HCT116 (cell line): ENCODE data around the gene OGDHL. TPM values are rescaled to one million over a fixed set of nuclear protein-coding genes. Genes with fewer than 3 reads are reported as not detected.

Experiments
- ATAC-seq: fragments of 200-7000 bp; cut with Tn5 transposase; 2 replicates; pipeline ENCODE4 v1.9.1; 2020; ENCODE audit warnings: mild to moderate bottlenecking, moderate library complexity
- BruUV-seq: library from RNA; stranded (reverse); fragments of 400-500 nt; replicated peaks from 2 replicates; lab custom pipeline; 2021; lab: Mats Ljungman, UMichigan
- CTCF ChIA-PET: fragments of 300-600 bp; sonication (Branson Sonifier 250); formaldehyde crosslinking; loops from one replicate; lab custom pipeline; 2021; ENCODE audit warnings: antibody characterized with exemption; lab: Charles Lee
- POLR2A ChIA-PET: fragments of 300-600, 350-600 bp; sonication (Branson Sonifier 250); formaldehyde crosslinking; loops from one replicate; lab custom pipeline; 2021; ENCODE audit warnings: antibody characterized with exemption; lab: Charles Lee
- RAD21 ChIA-PET, 2 experiments: fragments of 300-600 bp; sonication (Branson Sonifier 250); formaldehyde crosslinking; loops; one replicate each; lab custom pipeline; 2023; ENCODE audit warnings: low total read pairs in 2 of 2; ENCODE audit not compliant: uncharacterized antibody in 2 of 2, unreplicated experiment in 2 of 2, low non-redundant PET in 1 of 2; lab: Charles Lee
- DNase-seq: peaks from one replicate; pipeline ENCODE4 v3.0.0-alpha.2; 2010; ENCODE audit warnings: low read depth, low spot score
- H2AFZ ChIP-seq: fragments of 200-600 bp; shearing (Covaris generic), sonication (generic); 2 replicates; pipeline ENCODE4 v1.6.1; 2017; ENCODE audit warnings: low read depth, mixed run types, mixed read lengths, antibody characterized with exemption, low read length; ENCODE audit not compliant: poor library complexity, severe bottlenecking
- H3K27ac ChIP-seq: 2 replicates; pipeline ENCODE4 v1.5.1; 2012; ENCODE audit warnings: low read depth, low read length
- H3K27me3 ChIP-seq: fragments of 200-600 bp; sonication (generic); 2 replicates; pipeline ENCODE4 v1.6.1; 2016; ENCODE audit warnings: mixed run types, low read length, mixed read lengths; ENCODE audit not compliant: insufficient read depth
- H3K36me3 ChIP-seq, 2 experiments: fragments of 200-500 bp in 1 of 2; fragments of 200-600 bp in 1 of 2; sonication (Bioruptor generic) in 1 of 2; sonication (generic) in 1 of 2; 2 replicates each; pipeline versions ENCODE4 v1.5.1 to v1.6.1; 2014 to 2016; ENCODE audit warnings: low read length in 2 of 2, inconsistent platforms in 1 of 2, mixed read lengths in 1 of 2, mixed run types in 1 of 2; ENCODE audit not compliant: insufficient read depth in 2 of 2, control insufficient read depth in 1 of 2
- H3K4me1 ChIP-seq, 2 experiments: fragments of 200-600 bp in 1 of 2; sonication (generic) in 1 of 2; 2 replicates each; pipeline versions ENCODE4 v1.5.1 to v1.6.1; 2012 to 2017; ENCODE audit warnings: low read length in 2 of 2, inconsistent platforms in 1 of 2, mild to moderate bottlenecking in 1 of 2, mixed read lengths in 1 of 2, mixed run types in 1 of 2, moderate library complexity in 1 of 2; ENCODE audit not compliant: insufficient read depth in 2 of 2, control insufficient read depth in 1 of 2
- H3K4me2 ChIP-seq: fragments of 200-600 bp; sonication (generic); 2 replicates; pipeline ENCODE4 v1.6.1; 2017; ENCODE audit warnings: mixed run types, low read length, mixed read lengths
- H3K4me3 ChIP-seq, 2 experiments: fragments of 200-600 bp in 1 of 2; sonication (generic) in 1 of 2; replicated peaks in 1 of 2; 2 replicates each; pipeline ENCODE4 v1.5.1; 2011 to 2016; ENCODE audit warnings: low read length in 2 of 2, control low read depth in 1 of 2, low read depth in 1 of 2, mild to moderate bottlenecking in 1 of 2, mixed read lengths in 1 of 2, mixed run types in 1 of 2
- H3K79me2 ChIP-seq: fragments of 200-600 bp; sonication (generic); 2 replicates; pipeline ENCODE4 v1.6.1; 2017; ENCODE audit warnings: mild to moderate bottlenecking, mixed run types, low read length, moderate library complexity, mixed read lengths; ENCODE audit not compliant: insufficient read depth
- H3K9ac ChIP-seq: fragments of 200-600 bp; sonication (generic); 2 replicates; pipeline ENCODE4 v1.6.1; 2016; ENCODE audit warnings: low read length, mixed read lengths
- H3K9me2 ChIP-seq: fragments of 200-600 bp; sonication (generic), shearing (Covaris generic); 2 replicates; pipeline ENCODE4 v1.6.1; 2017; ENCODE audit warnings: mixed run types, mild to moderate bottlenecking, moderate library complexity; ENCODE audit not compliant: insufficient read depth
- H3K9me3 ChIP-seq, 2 experiments: fragments of 200-500 bp in 1 of 2; fragments of 200-600 bp in 1 of 2; sonication (Bioruptor generic) in 1 of 2; sonication (generic) in 1 of 2; 2 replicates each; pipeline ENCODE4 v1.6.1; 2014 to 2017; ENCODE audit warnings: low read length in 2 of 2, mixed read lengths in 2 of 2, inconsistent platforms in 1 of 2, low read depth in 1 of 2, mild to moderate bottlenecking in 1 of 2, mixed run types in 1 of 2, moderate library complexity in 1 of 2; ENCODE audit not compliant: control insufficient read depth in 1 of 2, insufficient read depth in 1 of 2
- H4K20me1 ChIP-seq: fragments of 200-600 bp; sonication (generic), shearing (Covaris generic); 2 replicates; pipeline ENCODE4 v1.6.1; 2017; ENCODE audit warnings: mixed run types, mild to moderate bottlenecking, moderate library complexity; ENCODE audit not compliant: insufficient read depth
- ATF3 ChIP-seq: IDR thresholded peaks from 2 replicates; pipeline ENCODE4 v1.6.1; 2012
- ELF1 ChIP-seq: IDR thresholded peaks from 2 replicates; pipeline ENCODE4 v1.6.1; 2012; ENCODE audit warnings: low read depth, borderline replicate concordance
- EZH2 ChIP-seq: fragments of 200-600 bp; sonication (generic); IDR thresholded peaks from 2 replicates; pipeline ENCODE4 v1.6.1; 2017; ENCODE audit warnings: antibody characterized with exemption, mixed run types
- EZH2phosphoT487 ChIP-seq: fragments of 200-600 bp; IDR thresholded peaks from 2 replicates; pipeline ENCODE4 v1.6.1; 2018; ENCODE audit warnings: antibody characterized with exemption, borderline replicate concordance
- FOSL1 ChIP-seq: IDR thresholded peaks from 2 replicates; pipeline ENCODE4 v1.6.1; 2012; ENCODE audit warnings: low read depth
- MAX ChIP-seq: IDR thresholded peaks from 2 replicates; pipeline ENCODE4 v1.6.1; 2012
- RAD21 ChIP-seq: IDR thresholded peaks from 2 replicates; pipeline ENCODE4 v1.6.1; 2012; ENCODE audit warnings: low read depth, mild to moderate bottlenecking
- REST ChIP-seq: IDR thresholded peaks from 2 replicates; pipeline ENCODE4 v1.6.1; 2012; ENCODE audit warnings: low read depth
- SIN3A ChIP-seq: IDR thresholded peaks from 2 replicates; pipeline ENCODE4 v1.6.1; 2012; ENCODE audit warnings: low read depth
- SP1 ChIP-seq: IDR thresholded peaks from 2 replicates; pipeline ENCODE4 v1.6.1; 2012; ENCODE audit warnings: low read depth
- SRF ChIP-seq: IDR thresholded peaks from 2 replicates; pipeline ENCODE4 v1.6.1; 2012; ENCODE audit warnings: low read depth
- TCF7L2 ChIP-seq: IDR thresholded peaks from 2 replicates; pipeline ENCODE4 v1.7.0; 2011; ENCODE audit warnings: borderline replicate concordance, inconsistent platforms; ENCODE audit not compliant: insufficient read depth, insufficient read length; ENCODE audit errors: extremely low read depth
- YY1 ChIP-seq: IDR thresholded peaks from 2 replicates; pipeline ENCODE4 v1.6.1; 2011; ENCODE audit warnings: low read length, low read depth, moderate library complexity, mild to moderate bottlenecking; ENCODE audit not compliant: insufficient replicate concordance; ENCODE audit errors: extremely low read depth
- ZNF274 ChIP-seq: fragments of 200-500 bp; sonication (Bioruptor generic); IDR thresholded peaks from 2 replicates; pipeline ENCODE4 v1.6.1; 2014; ENCODE audit warnings: mild to moderate bottlenecking, low read depth, low read length, inconsistent platforms
- intact Hi-C: fragments of 100-400 bp; cut with micrococcal nuclease; formaldehyde crosslinking; loops from 2 replicates; pipeline ENCODE4 v1.10.0; 2022
- total RNA-seq: library from RNA; stranded (reverse); gene quantifications from one replicate; pipeline ENCODE4 v1.2.1, GENCODE V29; 2021; ENCODE audit not compliant: unreplicated experiment
- TF ChIP-seq, protein P1 (sequence below), 3 experiments: fragments of 200-600 bp in 1 of 3; sonication (generic) in 1 of 3; IDR thresholded peaks in 2 of 3; conservative IDR thresholded peaks in 1 of 3; 2 replicates each; pipeline ENCODE4 v1.5.1; 2012 to 2017; ENCODE audit warnings: low read depth in 2 of 3, low read length in 2 of 3, antibody characterized with exemption in 1 of 3, borderline replicate concordance in 1 of 3, control low read depth in 1 of 3, mild to moderate bottlenecking in 1 of 3, mixed read lengths in 1 of 3, mixed run types in 1 of 3, moderate library complexity in 1 of 3; ENCODE audit not compliant: insufficient read depth in 1 of 3

Gene OGDHL
- total RNA-seq, 1 experiment from 2014 or later = 16.3 TPM

DNA sequence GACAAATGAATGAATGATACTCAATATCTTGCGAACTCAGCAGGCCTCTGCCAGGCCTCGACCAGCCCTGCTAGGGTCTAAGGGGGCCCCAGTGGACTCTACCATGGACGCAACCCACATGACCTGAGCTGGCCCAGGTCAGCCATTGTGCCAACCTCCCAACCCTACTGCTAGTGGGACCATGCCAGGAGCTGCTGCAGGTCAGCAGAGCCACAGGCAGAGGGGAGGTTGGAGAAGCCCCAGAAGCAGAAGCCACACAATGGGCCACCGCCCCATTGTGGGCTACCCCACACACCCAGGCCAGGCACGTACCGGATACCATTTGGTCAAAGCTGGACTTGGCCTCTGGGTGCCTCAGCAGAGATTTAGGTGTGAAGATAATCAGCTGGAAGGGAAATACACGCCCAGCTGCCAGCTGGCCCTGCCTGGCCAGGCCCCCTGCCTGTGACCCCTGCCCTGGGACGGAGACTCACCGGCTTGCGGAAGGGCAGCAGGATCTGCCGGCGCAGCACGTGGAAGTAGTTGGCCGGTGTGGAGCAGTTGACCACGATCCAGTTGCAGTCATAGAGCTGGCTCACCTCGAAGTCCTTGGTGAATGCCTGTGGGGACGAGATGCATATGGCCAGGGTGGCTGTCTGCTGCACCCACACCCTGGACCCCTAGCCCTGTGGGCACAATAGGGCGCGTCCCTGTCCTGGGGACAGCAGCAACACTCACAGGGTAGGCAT, 24.5 kb downstream of the OGDHL start:
- RAD21 ChIA-PET = no interaction called here
- BruUV-seq = no TSS peak
- H2AFZ ChIP-seq = no peak overlapping the region
- POLR2A ChIA-PET = no interaction called here
- DNase-seq (no peak), ATAC-seq (no peak)
- H4K20me1 ChIP-seq = no peaks in the 10 kb centered on the region
- intact Hi-C loops = no loop called here
- no peak overlapping the region for H3K9ac ChIP-seq
- H3K4me2 ChIP-seq = no peak overlapping the region
- CTCF ChIA-PET = no interaction called here
- H3K9me3 ChIP-seq = no peaks in the 10 kb centered on the region
- H3K36me3 ChIP-seq = no peaks in the 10 kb centered on the region; a peak in 1 of 4 replicates
- H3K27me3 ChIP-seq = no peaks in the 10 kb centered on the region
- H3K9me2 ChIP-seq = no peaks in the 10 kb centered on the region
- no peaks in the 10 kb centered on the region for H3K79me2 ChIP-seq
- H3K27ac ChIP-seq = no peak overlapping the region
- TF ChIP-seq TCF7L2 (no peak), FOSL1 (no peak), ELF1 (no peak), EZH2phosphoT487 (no peak), SP1 (no peak), REST (no peak), YY1 (no peak), ATF3 (no peak), SRF (no peak), EZH2 (no peak), SIN3A (no peak), RAD21 (no peak), ZNF274 (no peak), MAX (no peak)
- TF ChIP-seq, protein P1, sequence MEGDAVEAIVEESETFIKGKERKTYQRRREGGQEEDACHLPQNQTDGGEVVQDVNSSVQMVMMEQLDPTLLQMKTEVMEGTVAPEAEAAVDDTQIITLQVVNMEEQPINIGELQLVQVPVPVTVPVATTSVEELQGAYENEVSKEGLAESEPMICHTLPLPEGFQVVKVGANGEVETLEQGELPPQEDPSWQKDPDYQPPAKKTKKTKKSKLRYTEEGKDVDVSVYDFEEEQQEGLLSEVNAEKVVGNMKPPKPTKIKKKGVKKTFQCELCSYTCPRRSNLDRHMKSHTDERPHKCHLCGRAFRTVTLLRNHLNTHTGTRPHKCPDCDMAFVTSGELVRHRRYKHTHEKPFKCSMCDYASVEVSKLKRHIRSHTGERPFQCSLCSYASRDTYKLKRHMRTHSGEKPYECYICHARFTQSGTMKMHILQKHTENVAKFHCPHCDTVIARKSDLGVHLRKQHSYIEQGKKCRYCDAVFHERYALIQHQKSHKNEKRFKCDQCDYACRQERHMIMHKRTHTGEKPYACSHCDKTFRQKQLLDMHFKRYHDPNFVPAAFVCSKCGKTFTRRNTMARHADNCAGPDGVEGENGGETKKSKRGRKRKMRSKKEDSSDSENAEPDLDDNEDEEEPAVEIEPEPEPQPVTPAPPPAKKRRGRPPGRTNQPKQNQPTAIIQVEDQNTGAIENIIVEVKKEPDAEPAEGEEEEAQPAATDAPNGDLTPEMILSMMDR (IDR thresholded peaks at IDR 0.05 in 2 of 3, conservative IDR thresholded peaks at IDR 0.05 in 1 of 3; ENCODE audit: borderline replicate concordance in 1 of 3, insufficient read depth in 1 of 3, low read depth in 2 of 3, low read length in 2 of 3) = no peak
- peaks cover 0 to 7% of the 10 kb centered on the region in 2 experiments; a peak in 3 of 4 replicates for H3K4me1 ChIP-seq
- H3K4me3 ChIP-seq = no peak overlapping the region
